Spleen (tissue), 7 donors: ENCODE data around the gene CNTROB.

Experiments used
- CTCF ChIP-seq, 11 experiments: fragments of 200-600 bp in 7 of 11; fragments of 450-650 bp in 4 of 11; sonication (generic) in 4 of 11; IDR thresholded peaks in 8 of 11; conservative IDR thresholded peaks in 3 of 11; 1 replicate in 7 of 11; 2 replicates in 4 of 11; pipeline versions ENCODE4 v1.4.0 to v1.8.0; 2016 to 2021; ENCODE audit warnings: antibody characterized with exemption in 11 of 11, inconsistent platforms in 4 of 11, mild to moderate bottlenecking in 1 of 11
- POLR2A ChIP-seq, 3 donors: fragments of 450-650 bp; IDR thresholded peaks; one replicate each; pipeline ENCODE4 v1.5.1; 2017; ENCODE audit warnings: antibody characterized with exemption in 3 of 3, mild to moderate bottlenecking in 1 of 3
- POLR2AphosphoS5 ChIP-seq, 3 donors: sonication (generic); formaldehyde crosslinking; IDR thresholded peaks; one replicate each; pipeline ENCODE4 v1.5.1; 2017; ENCODE audit warnings: antibody characterized with exemption in 3 of 3
- donor health status: DM: no; HTN: no; CAD: no; lungs with moderate emphysema.
- donor health status: DM: no; HTN: no; CAD: no.
- donor health status: DM: no; HTN: no; CAD: no.

- TF ChIP-seq CTCF (IDR thresholded peaks at IDR 0.05 in 8 of 11, conservative IDR thresholded peaks at IDR 0.05 in 3 of 11) = no peak
- no peak for TF ChIP-seq POLR2A (IDR thresholded peaks at IDR 0.05)
- no peak for TF ChIP-seq POLR2AphosphoS5 (IDR thresholded peaks at IDR 0.05)
Observed at GRCh38 chr17:7992516-7992915, 60.5 kb downstream of the CNTROB start.
